ENCODE data around the gene SF3B3.

SF3B3 gene

DNA sequence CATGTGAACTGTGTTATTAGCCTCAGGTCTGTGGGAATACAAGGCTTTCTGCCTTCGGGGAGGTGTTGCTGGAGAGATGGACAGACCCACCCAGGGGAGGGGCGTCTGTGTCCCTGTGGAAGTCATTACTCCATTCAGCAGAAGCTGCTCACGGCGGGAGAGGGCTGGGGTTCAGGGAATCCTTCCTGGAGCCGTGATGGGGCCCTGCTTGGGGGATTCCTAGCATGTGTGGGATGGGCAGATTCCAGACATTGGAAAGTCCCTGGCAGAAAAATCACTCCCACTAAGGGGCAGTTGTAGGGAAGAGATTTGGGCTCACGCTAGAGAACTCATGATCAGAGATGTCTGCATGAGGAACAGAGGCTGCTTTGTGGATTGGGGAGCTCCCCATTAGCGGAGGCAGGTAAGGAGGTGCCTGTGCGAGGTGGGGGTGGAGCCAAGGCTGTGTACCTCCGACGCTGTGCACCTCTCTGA lies 66.4 kb downstream of the SF3B3 start:
- DNase-seq (ENCODE audit: low read depth in 2 of 2): no peak

GRCh38 chr16:70590722-70591415 lies 67.3 kb downstream of the SF3B3 start:
- DNase-seq (ENCODE audit: low read depth in 2 of 2): no peak

GRCh38 chr16:70591615-70592014 lies 68.0 kb downstream of the SF3B3 start:
- DNase-seq (ENCODE audit: low read depth in 2 of 2): no peak

DNA sequence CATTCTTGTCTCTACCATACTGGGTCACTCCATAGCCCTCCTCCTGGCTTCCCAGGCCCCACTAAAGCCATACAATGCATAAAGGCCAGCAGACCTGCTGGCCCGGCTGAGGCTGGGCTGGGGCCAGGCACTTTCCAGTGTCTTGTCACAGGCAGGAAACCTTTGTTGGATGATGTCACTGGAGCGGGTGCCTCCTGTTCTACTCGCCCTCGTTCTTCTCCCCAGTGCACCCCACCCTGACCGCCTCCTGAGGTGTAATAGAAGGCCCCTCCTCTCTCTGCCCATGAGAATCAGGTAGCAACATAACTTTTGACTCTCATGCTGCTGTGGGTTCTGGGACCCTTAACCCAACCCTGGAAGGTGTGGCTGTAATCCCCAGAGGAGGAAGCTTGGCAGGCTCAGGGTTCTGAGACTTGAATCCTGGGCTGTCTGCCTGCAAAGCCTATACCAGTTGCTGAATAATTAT lies 68.5 kb downstream of the SF3B3 start:
- DNase-seq (ENCODE audit: low read depth in 2 of 2): no peak

- no peak for DNase-seq (ENCODE audit: low read depth in 2 of 2)
These were observed 69.9 kb downstream of the SF3B3 start for GRCh38 chr16:70593544-70593943.

GRCh38 chr16:70594569-70594968 lies 71.0 kb downstream of the SF3B3 start:
- no peak for DNase-seq (ENCODE audit: low read depth in 2 of 2)

- no peak for DNase-seq (ENCODE audit: low read depth in 2 of 2)
These were observed 73.7 kb downstream of the SF3B3 start for GRCh38 chr16:70597135-70597835.

- DNase-seq (ENCODE audit: low read depth in 2 of 2): no peak
These were observed 75.4 kb downstream of the SF3B3 start for GRCh38 chr16:70598937-70599503.

DNA sequence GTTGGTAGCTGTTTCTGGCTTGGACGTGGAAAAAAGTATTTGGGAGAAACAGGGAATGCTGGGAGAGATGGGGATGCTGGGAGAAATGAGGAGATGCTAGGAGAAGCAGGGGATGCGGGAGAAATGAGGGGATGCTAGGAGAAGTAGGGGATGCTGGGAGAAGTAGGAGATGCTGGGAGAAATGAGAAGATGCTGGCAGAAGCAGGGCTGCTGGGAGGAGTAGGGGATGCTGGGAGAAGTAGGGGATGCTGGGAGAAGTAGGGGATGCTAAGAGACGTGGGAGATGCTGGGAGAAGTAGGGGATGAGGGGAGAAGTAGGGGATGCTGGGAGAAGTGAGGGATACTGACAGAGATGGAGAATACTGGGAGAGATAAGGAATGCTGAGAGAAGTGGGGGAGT lies 77.1 kb downstream of the SF3B3 start:
- DNase-seq (ENCODE audit: low read depth in 2 of 2): no peak

- DNase-seq (ENCODE audit: low read depth in 2 of 2): no peak
These were observed 78.3 kb downstream of the SF3B3 start for GRCh38 chr16:70601576-70602575.

GRCh38 chr16:70602831-70603230 lies 79.2 kb downstream of the SF3B3 start:
- no peak for DNase-seq (ENCODE audit: low read depth in 2 of 2)

DNA sequence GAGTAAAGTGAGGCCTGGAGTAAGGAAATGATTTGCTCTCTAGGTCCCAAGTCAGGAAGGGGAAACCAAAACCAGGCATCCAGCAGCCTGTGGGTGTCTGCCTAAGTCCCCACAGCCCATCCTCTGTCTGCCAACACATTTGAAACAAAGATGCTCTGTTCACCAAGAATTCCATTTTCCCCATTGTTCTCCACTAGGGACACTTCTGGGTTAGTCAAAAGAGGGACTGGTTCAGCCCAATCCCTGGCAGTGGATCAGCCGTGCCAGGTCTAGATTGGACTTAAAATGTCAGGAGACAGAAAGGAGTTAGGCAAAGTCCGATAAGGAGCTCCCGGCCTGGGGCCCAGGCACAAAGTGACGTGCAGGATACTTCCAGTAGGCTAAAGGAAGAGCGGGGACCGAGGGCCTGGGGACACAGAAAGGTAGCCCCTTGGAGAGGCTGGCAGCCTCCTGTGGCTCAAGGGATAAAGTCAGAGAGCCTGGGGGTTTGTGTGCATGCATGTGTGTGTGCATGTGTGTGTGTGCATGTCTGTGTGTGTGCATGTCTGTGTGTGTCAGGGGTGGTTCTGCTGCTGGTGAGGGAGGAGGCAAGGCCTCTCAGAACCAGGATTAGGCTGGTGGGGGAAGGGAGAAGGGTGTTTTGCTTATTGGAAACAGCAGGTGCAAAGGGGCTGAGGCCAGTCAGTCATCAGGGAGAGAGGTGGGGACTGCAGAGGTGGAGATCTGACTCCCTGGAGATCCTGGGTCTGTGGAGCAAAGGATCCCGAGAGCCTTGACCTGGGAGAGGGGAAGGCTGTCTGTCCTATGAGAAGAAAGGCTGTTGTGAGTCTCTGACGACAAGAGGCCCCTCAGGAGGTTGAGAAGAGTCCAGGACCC lies 81.0 kb downstream of the SF3B3 start:
- no peak for DNase-seq (ENCODE audit: low read depth in 2 of 2)

DNA sequence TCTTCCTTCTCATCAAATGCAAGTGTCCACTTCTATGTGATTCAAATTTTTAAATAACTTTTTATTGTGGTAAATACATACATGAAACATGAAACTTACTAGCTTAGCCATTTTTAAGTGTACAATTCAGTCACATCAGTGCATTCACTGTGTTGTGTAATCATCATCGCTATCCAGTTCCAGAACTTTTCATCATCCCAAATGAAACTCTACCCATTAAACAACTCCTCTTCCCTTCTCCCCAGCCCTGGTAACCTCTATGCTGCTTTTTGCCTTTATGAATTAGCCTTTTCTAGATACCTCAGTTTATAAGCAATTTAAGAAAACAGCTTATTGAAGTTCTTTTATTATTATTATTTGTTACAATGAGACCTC lies 81.7 kb downstream of the SF3B3 start:
- no peak for DNase-seq (ENCODE audit: low read depth in 2 of 2)

DNA sequence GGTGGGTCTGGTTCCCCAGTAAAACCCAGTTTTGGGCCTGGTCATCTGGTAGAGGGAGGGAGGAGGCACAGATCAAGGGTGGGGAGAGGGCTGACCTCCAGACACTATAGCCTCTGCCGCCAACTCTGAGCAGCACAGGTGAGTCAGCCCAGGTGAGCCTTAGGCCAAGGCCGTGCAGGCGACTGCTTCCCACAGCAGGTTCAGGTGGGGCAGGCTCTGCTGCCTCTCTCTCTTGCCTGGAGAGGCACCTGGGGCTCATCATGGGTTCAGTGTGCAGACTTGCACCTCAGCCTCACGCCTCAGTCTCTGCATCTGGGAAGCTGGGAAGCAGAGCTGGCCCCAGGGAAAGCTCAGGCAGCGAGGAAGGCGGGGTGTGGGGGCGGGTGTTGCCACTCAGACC lies 84.9 kb downstream of the SF3B3 start:
- no peak for DNase-seq (ENCODE audit: low read depth in 2 of 2)

DNA sequence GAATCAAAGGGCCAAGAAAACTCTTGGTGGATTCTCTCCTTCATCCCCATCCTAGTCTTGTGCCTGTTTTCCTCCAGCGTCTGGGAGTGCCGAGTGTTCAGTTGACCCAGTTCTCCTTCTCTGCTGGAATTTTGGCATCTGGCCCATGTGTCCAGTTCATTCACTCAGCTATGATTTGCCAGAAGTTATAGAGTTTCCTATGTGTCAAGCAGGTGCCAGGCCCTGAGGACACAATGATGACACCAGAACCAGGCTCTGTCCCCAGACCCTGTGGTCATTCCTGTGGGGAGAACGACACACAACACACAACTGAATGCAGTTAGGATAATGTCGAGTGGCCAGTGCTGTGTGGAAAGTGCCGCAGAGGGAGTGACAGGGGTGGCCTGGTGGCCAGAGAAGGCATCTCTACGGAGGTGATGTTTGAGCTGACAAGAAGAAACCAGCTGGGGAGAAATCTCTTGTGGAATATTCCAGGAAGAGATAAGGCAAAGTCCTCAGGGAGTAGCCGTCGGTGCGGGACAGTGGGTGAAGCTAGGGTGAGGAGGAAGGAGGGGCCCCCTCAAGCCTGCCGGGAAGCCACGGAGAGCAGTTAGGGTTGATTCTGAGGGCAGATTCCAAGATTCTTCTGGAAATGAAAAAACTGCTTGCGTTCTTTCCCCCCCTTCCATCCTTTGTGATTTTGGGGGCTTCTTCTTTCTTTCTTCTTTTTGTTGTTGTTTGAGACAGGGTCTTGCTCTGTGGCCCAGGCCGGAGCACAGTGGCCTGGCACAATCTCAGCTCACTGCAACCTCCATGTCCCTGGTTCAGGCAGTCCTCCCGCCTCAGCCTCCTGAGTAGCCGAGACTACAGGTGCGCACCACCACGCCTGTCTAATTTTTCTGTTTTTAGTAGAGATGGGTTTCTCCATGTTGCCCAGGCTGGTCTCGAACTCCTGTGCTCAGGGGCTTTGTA lies 86.9 kb downstream of the SF3B3 start:
- no peak for DNase-seq (ENCODE audit: low read depth in 2 of 2)

GRCh38 chr16:70611224-70611598 lies 87.6 kb downstream of the SF3B3 start:
- DNase-seq (ENCODE audit: low read depth in 2 of 2): no peak

DNA sequence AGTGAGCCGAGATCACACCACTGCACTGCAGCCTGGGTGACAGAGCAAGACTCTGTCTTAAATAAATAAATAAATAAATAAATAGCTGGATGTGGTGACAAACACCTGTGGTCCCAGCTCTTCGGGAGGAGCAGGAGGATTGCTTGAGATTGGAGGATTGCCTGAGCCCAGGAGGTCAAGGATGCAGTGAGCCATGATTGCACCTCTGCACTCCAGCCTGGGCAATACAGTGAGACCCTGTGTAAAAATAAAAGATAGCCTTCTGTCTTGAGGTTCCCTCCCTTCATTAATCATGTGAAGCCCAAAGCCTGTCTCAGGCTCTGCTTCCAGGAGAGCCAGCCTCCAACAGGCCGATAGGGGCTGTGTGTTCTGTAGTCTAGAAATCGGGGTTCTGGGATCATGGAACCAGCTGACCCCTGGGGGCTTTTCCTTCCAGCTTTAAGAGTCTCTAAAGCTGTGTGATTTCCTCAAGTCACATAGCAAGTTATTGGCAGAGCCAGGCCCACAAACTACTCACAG lies 88.2 kb downstream of the SF3B3 start:
- DNase-seq (ENCODE audit: low read depth in 2 of 2): no peak

DNA sequence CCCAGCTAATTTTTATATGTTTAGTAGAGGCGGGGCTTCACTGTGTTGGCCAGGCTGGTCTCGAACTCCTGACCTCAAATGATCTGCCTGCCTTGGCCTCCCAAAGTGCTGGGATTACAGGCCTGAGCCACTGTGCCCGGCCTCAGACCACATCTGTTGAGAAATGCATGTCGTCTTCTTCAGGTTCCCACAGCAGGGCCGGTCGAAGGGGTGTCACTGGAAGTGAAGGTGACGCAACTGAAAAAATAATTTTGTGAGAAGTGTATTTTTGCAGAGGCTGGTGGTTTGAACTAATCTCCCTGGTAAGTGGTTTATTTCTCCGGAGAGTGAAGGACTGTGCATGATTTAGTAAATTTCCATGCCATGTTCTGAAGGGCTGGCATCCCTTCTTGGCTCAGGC lies 89.3 kb downstream of the SF3B3 start:
- no peak for DNase-seq (ENCODE audit: low read depth in 2 of 2)

- DNase-seq (ENCODE audit: low read depth in 2 of 2): no peak
These were observed 90.8 kb downstream of the SF3B3 start for GRCh38 chr16:70614208-70614951.

Measured in stimulated activated CD8-positive, alpha-beta memory T cell treated with anti-CD3 and anti-CD28 coated beads, Interleukin-7, amount 100 ng/mL, for 4 hours (primary cell).